ENCODE data around the gene REN.

The REN gene

GRCh38 chr1:204106825-204107224 lies 59.3 kb downstream of the REN start:
- DNase-seq, result no peak

DNA sequence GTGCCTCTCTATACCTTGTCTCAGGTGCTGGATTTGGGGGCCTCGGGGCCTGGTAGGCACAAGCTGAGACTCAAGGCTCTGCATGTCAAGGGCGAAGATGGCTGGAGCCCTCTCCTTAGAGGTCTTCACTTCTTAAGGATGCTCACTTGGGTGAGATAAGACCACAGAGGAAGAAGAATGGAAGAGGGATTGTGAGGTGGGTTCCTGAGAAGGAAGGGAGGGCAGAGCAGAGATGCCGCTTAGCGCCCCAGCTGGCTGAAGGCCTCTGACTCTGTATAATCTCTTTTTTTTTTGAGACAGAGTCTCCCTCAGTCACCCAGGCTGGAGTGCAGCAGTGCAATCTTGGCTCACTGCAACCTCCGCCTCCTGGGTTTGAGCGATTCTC lies 61.0 kb downstream of the REN start:
- DNase-seq, result no peak
